Measurements from ENCODE around the gene STRADA.

STRADA gene

DNA sequence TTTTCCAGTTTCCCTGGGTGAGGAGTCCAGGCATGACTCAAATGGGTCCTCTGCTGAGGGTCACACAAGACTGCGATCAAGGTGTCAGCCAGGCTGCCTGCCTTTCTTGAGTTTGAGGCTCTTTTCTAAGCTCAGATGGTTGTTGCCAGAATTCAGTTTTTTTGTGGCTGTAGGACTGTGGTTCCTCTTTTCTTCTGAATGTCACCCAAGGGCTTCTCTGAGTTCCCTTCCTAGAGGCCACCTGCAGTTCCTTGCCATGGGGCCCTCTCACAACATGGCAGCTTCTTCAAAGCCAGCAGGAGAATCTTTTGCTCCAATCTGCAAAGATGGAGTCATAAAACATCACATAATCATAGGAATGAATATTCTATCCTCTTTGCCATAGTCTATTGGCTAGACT is 59.2 kb downstream of the STRADA start:
- no peak for DNase-seq (ENCODE audit: low read depth)

DNA sequence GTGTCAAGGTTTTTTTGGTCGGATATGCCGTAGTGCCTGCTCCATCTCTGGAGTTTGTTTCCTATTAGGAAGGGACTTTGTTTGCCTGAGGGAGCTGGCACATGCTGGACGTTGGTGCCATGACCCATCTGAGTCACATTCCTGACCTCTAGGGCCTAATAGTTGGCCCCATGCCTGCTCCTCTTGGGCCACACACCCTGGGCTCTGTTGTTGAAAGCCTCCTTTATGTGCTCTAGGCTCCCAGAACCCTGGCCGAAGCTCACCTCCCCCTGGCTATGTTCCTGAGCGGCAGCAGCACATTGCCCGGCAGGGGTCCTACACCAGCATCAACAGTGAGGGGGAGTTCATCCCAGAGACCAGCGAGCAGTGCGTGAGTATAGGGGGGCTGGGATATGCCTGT is 60.1 kb downstream of the STRADA start:
- no peak for DNase-seq (ENCODE audit: low read depth)

DNA sequence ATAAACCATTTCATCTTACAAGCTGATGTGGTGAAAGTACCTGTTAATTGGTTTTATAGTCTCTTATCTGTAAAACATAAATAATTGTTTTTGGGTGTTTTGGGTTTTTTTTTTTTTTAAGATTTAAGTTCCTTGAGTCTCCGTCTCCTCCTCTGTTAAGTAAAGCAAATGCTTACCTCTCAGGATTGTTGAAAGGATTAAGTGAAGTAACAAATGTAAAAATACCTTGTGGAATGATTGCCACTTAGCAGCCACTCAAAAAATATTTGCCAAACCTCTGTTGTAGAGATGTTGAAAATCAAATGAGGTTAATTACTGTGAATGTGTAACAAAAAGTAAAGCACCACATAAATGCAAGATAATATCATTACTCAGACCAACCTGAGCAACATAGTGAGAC is 60.9 kb downstream of the STRADA start:
- no peak for DNase-seq (ENCODE audit: low read depth)

DNA sequence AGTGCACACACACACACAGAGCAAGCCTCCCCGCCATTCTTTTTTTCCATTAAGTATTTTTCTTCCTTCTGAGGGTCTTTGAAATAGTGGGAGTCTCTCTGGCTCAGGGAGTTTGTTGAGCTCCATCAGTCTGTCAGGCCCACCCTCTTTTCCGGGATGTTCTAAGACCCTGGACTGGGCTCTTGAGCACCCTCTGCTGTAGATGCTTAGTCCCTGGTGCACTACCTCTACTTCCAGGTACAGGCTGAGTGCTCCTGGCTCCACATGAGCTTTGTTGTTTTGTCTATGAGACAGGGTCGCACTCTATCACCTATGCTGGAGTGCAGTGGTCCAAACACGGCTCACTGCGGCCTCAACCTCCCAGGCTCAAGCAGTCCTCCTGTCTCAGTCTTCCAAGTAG is 62.4 kb downstream of the STRADA start:
- no peak for DNase-seq (ENCODE audit: low read depth)

DNA sequence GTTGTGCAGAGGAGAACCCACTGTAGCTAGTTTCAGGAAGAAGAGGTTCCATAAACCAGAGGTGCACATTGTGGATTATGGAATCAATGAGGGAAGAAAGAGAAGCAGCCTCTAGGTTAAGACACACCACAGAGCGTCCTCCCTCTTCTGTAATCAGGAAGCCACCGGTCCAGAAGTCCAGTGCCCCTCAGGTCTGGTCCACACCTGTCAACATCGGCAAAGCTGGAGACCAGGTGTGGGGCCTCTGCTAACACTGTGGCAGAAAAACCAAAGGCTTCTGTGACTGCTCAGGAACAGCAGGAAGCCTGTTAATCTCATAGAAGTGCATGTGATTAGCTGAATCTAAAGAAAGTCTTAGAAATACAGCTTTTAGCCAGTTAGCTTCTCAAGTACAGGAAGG is 65.0 kb downstream of the STRADA start:
- no peak for DNase-seq (ENCODE audit: low read depth)

DNA sequence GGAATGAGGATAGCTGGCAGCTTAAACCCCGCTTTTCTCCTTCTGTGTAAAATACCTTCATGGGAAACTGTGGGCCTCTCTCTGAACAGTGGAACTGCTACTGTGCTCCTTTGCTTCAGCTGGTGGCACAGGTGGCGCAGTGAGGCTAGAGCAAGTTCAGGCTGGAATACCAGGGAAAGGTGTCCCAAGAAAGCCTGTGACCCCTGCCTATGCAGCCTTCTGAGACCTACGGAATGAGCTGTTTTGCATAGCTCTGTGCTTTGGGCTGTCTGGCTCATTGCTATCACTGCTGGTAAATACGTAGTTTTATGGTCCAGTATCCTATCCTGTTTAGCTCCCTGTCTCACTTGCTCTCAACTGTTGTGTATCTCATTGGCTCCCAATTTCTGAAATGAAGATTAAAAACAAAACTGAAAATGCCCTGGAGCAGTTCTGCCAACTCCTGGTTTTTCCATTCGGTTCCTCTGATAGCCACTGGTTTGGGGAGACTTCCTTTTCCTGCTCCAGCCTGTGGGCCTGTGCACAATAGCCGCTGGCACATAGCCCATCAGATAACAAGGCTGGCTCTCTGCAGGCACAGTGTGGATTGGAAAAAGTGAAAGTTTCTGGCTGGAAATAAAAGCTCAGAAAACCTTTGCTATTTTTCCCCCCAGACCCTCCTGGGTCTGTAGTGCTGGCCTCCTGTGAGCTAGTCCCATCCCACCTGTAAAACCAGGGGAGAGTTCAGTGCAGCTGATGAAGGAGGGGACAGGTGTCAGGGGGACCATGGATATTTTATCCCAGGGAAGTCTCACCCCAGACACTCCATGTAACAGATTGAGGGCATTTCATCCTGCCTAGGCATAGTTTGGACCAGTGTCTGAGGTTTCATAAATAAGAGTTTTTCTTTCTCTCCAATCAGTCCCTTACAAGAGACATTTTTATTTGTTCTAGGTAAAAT is 65.7 kb downstream of the STRADA start:
- no peak for DNase-seq (ENCODE audit: low read depth)

DNA sequence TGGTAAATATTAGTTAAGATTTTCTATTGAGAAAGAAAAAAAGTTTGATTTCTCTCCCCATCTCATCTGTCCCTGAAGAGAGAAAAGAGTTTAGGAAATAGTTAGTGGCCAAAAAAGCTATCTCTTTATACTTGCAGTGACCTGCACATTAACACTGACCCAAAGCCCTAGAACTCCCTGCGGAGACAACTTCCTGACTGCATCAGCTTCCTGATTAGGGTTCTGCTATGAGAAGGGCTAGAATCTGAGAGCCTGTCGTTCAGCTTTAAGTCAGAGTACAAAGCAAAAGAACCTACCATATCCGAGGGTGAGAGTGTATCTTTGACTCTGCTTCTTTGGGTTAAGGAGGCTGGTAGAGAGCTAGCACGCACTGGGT is 66.4 kb downstream of the STRADA start:
- no peak for DNase-seq (ENCODE audit: low read depth)

DNA sequence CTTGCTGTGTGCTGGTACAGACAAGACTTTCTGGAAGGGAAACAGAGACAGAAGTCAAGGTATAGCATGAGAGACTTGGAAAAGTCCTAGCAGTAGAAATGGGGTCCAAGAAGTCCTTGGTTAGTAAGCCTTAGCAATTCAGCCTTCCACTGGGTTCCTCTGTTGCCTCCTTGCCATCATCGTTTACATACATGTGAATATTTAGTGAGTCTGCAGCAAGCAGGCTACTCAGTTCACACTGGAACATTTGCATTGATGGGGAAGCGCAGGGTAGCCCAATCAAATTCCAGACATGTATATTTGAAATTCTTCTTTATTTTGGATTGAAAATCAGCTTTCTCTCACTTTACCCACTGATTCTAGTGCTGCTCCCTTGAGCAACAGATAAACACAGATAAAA is 68.7 kb downstream of the STRADA start:
- no peak for DNase-seq (ENCODE audit: low read depth)

DNA sequence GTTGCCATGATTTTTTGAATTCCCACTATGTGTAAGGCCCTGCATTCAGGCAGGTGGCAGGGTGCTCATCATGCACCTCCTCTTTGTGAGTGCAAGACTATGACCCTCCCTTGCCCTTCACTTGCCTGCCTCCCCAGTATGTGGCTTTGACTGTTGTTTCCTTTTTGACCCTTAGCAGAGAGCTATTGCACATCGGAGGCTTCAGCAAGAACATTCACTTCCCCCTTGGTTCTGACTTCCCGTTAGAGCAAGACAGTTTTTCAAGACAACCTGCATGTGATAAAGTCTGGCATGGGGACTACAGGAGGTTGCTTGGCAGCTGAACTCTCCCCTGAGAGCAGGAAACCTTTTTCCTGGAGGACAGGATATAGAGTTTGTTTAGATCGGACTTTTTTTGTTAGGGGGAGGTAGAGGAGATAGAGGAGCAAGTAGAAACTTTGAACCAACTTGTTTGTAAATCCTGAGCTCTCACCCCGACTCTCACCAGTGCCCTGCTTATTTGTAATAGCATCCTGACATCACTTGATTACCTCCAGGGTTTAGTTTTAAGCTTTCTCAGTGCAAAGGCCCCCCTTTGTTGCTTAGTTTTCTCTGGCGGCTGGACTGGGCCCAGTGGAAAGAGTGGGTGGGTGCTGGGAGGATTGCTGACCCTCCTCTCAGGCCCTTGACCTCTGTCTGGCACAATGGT is 75.9 kb downstream of the STRADA start:
- DNase-seq (ENCODE audit: low read depth) = no peak

DNA sequence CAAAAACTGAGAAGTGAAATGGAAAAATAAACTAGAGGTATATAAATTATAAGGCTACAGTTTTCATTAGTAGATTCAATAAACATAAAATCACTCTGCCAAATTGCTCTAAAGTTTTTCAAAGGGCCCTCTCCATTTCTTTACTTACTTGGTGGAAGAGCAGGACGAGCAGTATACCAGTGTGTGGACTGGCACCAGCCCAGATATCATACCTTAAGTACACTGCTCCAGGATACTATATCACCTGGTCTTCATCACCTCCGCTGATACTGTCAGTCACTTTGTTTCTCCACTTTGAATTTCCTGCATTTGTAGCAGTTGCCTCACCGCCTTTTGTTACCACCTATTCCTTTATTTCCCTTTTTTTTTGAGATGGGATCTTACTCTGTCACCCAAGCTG is 81.7 kb downstream of the STRADA start:
- DNase-seq (ENCODE audit: low read depth) = no peak

DNA sequence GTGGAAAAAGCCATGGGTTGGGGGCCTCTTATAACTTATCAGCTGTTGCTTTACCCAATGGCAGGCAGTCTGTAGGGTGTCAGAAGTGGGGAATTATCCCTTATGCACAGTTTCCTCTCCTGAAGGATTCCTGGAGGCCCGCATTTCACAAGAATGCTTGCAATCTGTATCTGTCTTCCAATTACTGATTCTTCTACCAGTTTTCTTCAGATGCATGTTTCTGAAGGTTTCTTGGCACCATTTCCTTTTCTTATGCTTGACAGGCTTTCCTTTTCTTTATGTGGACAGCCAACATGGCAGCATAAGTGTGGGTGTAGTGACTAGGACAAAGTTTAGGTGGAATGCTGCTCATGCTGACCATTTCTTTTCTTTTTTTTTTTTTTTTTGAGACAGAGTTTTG is 83.2 kb downstream of the STRADA start:
- no peak for DNase-seq (ENCODE audit: low read depth)

DNA sequence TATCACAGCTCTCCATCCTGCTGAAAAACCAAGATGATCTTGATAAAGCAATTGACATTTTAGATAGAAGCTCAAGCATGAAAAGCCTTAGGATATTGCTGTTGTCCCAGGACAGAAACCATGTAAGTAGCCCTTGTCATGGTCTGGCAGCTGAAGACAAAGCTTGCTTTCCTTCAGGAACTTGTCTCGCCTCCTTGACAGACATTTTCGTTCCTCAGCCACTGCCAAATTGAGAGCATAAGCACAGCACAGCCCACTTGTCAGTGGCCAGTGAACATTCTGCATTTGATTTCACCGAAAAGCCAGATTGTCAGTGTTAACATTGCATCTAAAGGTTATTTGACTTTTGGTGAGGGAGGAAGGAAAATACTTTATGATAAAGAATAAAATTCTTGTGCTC is 83.8 kb downstream of the STRADA start:
- no peak for DNase-seq (ENCODE audit: low read depth)

DNA sequence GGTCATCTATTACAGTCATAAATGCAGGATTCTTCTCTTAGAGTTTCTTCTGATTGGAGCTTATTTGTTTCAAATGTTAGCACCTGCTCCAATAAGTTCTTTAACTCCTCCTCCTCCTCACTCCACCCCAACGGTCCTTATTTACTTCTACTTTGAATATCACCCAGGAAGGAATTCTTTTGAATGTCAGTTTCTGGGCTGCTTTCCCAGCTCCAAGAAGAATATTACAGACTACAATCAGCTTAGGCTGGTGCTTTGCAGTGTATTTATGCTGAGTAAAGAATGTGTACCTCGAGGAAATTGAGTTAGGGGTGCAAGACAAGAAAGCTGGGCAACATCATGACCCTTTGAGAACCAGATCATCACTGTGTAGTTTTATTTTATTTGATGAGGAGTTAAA is 88.5 kb downstream of the STRADA start:
- DNase-seq (ENCODE audit: low read depth) = no peak
